ENCODE data around the gene PPT2.
"Not testable (repeated sequence)": the region's sequence is repeated elsewhere in the genome, so short reads cannot be mapped to it uniquely, and the experiment has no call there.

Gene PPT2

GRCh38 chr6:32133786-32134185 is 20.2 kb upstream of the PPT2 start:
- no peak for DNase-seq (ENCODE audit: low read depth)
- no peak overlapping the region for H3K4me3 ChIP-seq (ENCODE audit: low read depth, low read length)
- TF ChIP-seq CTCF (IDR thresholded peaks at IDR 0.05; ENCODE audit: low read depth, low read length, missing control alignments): no peak

- DNase-seq (ENCODE audit: low read depth): no peak
- TF ChIP-seq CTCF (IDR thresholded peaks at IDR 0.05; ENCODE audit: low read depth, low read length, missing control alignments): no peak
- H3K4me3 ChIP-seq (ENCODE audit: low read depth, low read length): no peak overlapping the region
These were observed 16.5 kb upstream of the PPT2 start for GRCh38 chr6:32137454-32137853.

GRCh38 chr6:32139590-32139989 is 14.4 kb upstream of the PPT2 start:
- TF ChIP-seq CTCF (IDR thresholded peaks at IDR 0.05; ENCODE audit: low read depth, low read length, missing control alignments): no peak
- DNase-seq (ENCODE audit: low read depth): no peak
- no peak overlapping the region for H3K4me3 ChIP-seq (ENCODE audit: low read depth, low read length)

- TF ChIP-seq CTCF (IDR thresholded peaks at IDR 0.05; ENCODE audit: low read depth, low read length, missing control alignments): no peak
- no peak overlapping the region for H3K4me3 ChIP-seq (ENCODE audit: low read depth, low read length)
- no peak for DNase-seq (ENCODE audit: low read depth)
These were observed 13.4 kb upstream of the PPT2 start for GRCh38 chr6:32140420-32141046.

GRCh38 chr6:32144238-32144637 is 9.7 kb upstream of the PPT2 start:
- not testable (repeated sequence) for DNase-seq (ENCODE audit: low read depth); H3K4me3 ChIP-seq (ENCODE audit: low read depth, low read length)

GRCh38 chr6:32146287-32146686 is 7.7 kb upstream of the PPT2 start:
- no peak for TF ChIP-seq CTCF (IDR thresholded peaks at IDR 0.05; ENCODE audit: low read depth, low read length, missing control alignments)
- DNase-seq (ENCODE audit: low read depth): no peak

GRCh38 chr6:32146687-32147086 is 7.3 kb upstream of the PPT2 start:
- no peak for TF ChIP-seq CTCF (IDR thresholded peaks at IDR 0.05; ENCODE audit: low read depth, low read length, missing control alignments)
- H3K4me3 ChIP-seq (ENCODE audit: low read depth, low read length): no peak overlapping the region
- DNase-seq (ENCODE audit: low read depth): no peak

More at GRCh38 chr6:32146287-32146686, 7.7 kb upstream of the PPT2 start:
- H3K4me3 ChIP-seq (ENCODE audit: low read depth, low read length): no peak overlapping the region

All from GM12864 (cell line).